Endothelial cell of umbilical vein (primary cell): ENCODE results near the gene GRM7.

ENCODE experiments used
- CTCF ChIP-seq, 2 donors: IDR thresholded peaks; 1 replicate in 1 of 2; 2 replicates in 1 of 2; pipeline ENCODE4 v1.5.1; 2011; ENCODE audit warnings: low read length in 2 of 2, mild to moderate bottlenecking in 2 of 2, moderate library complexity in 2 of 2, control low read depth in 1 of 2, inconsistent platforms in 1 of 2, low read depth in 1 of 2; ENCODE audit not compliant: insufficient read depth in 1 of 2; ENCODE audit errors: extremely low read depth in 1 of 2
- EZH2 ChIP-seq: IDR thresholded peaks from 2 replicates; pipeline ENCODE4 v1.6.1; 2012; ENCODE audit warnings: borderline replicate concordance, low read depth, mild to moderate bottlenecking, moderate library complexity, low read length, inconsistent platforms; ENCODE audit not compliant: severe bottlenecking
- GATA2 ChIP-seq: IDR thresholded peaks from 2 replicates; pipeline ENCODE4 v1.7.0; 2011; ENCODE audit warnings: low read depth, mild to moderate bottlenecking, moderate library complexity, mixed read lengths, low read length; ENCODE audit not compliant: insufficient read length, insufficient read depth
- JUN ChIP-seq: IDR thresholded peaks from 2 replicates; pipeline ENCODE4 v1.6.1; 2011; ENCODE audit warnings: borderline replicate concordance, low read depth; ENCODE audit not compliant: insufficient read length, insufficient read depth
- MYC ChIP-seq: IDR thresholded peaks from one replicate; pipeline ENCODE4 v1.6.1; 2011; ENCODE audit warnings: mild to moderate bottlenecking, low read depth, low read length
- POLR2A ChIP-seq: IDR thresholded peaks from 2 replicates; pipeline ENCODE4 v1.6.1; 2012; ENCODE audit warnings: low read depth, mild to moderate bottlenecking, control low read depth, low read length
- POLR2AphosphoS5 ChIP-seq: IDR thresholded peaks from 2 replicates; pipeline ENCODE4 v1.6.1; 2012; ENCODE audit warnings: low read depth, mild to moderate bottlenecking, control low read depth, low read length, moderate library complexity; ENCODE audit not compliant: insufficient read depth
- TF ChIP-seq, protein P1 (sequence below): IDR thresholded peaks from 2 replicates; pipeline ENCODE4 v1.6.1; 2011; ENCODE audit not compliant: insufficient read depth, insufficient read length

- TF ChIP-seq, protein P1, sequence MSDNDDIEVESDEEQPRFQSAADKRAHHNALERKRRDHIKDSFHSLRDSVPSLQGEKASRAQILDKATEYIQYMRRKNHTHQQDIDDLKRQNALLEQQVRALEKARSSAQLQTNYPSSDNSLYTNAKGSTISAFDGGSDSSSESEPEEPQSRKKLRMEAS: no peak
- no peak for TF ChIP-seq CTCF (IDR thresholded peaks at IDR 0.05; ENCODE audit: extremely low read depth in 1 of 2, insufficient read depth in 1 of 2, low read depth in 1 of 2, low read length in 2 of 2)
- no peak for TF ChIP-seq POLR2A
- TF ChIP-seq EZH2: no peak
- no peak for TF ChIP-seq GATA2
- no peak for TF ChIP-seq POLR2AphosphoS5
- TF ChIP-seq JUN: no peak
- TF ChIP-seq MYC: no peak
Measured at GRCh38 chr3:6989608-6990291, 128.8 kb downstream of the GRM7 start.
